Kidney (tissue), 14 donors: ENCODE measurements around the gene SCN5A. TPM values are rescaled to one million over a fixed set of nuclear protein-coding genes. Genes with fewer than 3 reads are reported as not detected.

Experiments used
- DNase-seq, 5 donors: peaks; one replicate each; pipeline ENCODE4 v3.0.0-alpha.2; 2013 to 2020
- FAIRE-seq: peaks from 2 replicates; lab custom pipeline; 2012; peaks lifted over from hg19 to GRCh38; lab: Jason Lieb, UNC
- H3K27ac ChIP-seq, 2 donors: one replicate each; pipeline ENCODE4 v1.7.0; 2013; ENCODE audit warnings: low read depth in 2 of 2, low read length in 2 of 2, inconsistent platforms in 1 of 2
- H3K27me3 ChIP-seq: one replicate; pipeline ENCODE4 v1.7.1; 2013; ENCODE audit warnings: low read length, inconsistent platforms; ENCODE audit not compliant: control insufficient read depth, insufficient read depth
- H3K36me3 ChIP-seq, 3 donors: one replicate each; pipeline versions ENCODE4 v1.7.0 to v1.7.1; 2013; ENCODE audit warnings: low read length in 3 of 3, control low read depth in 1 of 3, inconsistent platforms in 1 of 3; ENCODE audit not compliant: insufficient read depth in 3 of 3, control insufficient read depth in 2 of 3
- H3K4me1 ChIP-seq, 3 donors: one replicate each; pipeline versions ENCODE4 v1.7.0 to v1.7.1; 2013; ENCODE audit warnings: low read length in 3 of 3, inconsistent platforms in 1 of 3, low read depth in 1 of 3; ENCODE audit not compliant: control insufficient read depth in 2 of 3, insufficient read depth in 2 of 3
- H3K4me3 ChIP-seq, 3 donors: one replicate each; pipeline versions ENCODE4 v1.7.0 to v1.8.1; 2013; ENCODE audit warnings: low read length in 3 of 3, control low read depth in 1 of 3, inconsistent platforms in 1 of 3
- H3K9ac ChIP-seq, 3 donors: one replicate each; pipeline versions ENCODE4 v1.7.0 to v1.7.1; 2013; ENCODE audit warnings: low read length in 3 of 3, control low read depth in 1 of 3, inconsistent platforms in 1 of 3
- H3K9me3 ChIP-seq, 3 donors: one replicate each; pipeline versions ENCODE4 v1.7.0 to v1.7.1; 2013; ENCODE audit warnings: low read length in 3 of 3, control low read depth in 1 of 3, inconsistent platforms in 1 of 3; ENCODE audit not compliant: control insufficient read depth in 2 of 3, insufficient read depth in 1 of 3
- intact Hi-C: fragments of 100-400 bp; cut with DNase I; formaldehyde crosslinking; loops from one replicate; pipeline ENCODE4 v1.11.1; 2022
- polyA plus RNA-seq: library from polyadenylated mRNA; stranded (reverse); fragments of 350-450 nt; fragmentation: Illumina TruSeq; extraction: RNeasy Lipid Tissue Mini Kit (QIAGEN cat#74804); gene quantifications from one replicate; pipeline ENCODE4 v1.2.3, GENCODE V29; 2014; ENCODE audit warnings: low read depth, low replicate concordance; ENCODE audit not compliant: insufficient read depth
- total RNA-seq: library from RNA; stranded (reverse); fragmentation: NEBNext Ultra II Directional; extraction: Animal tissue kit (Norgen Biotek cat#: 25700); gene quantifications from one replicate; pipeline ENCODE4 v1.2.1, GENCODE V29; 2021
- TF ChIP-seq, protein P1 (sequence below): IDR thresholded peaks from 3 replicates; pipeline ENCODE4 v1.5.1; 2012; ENCODE audit warnings: mild to moderate bottlenecking, moderate library complexity, borderline replicate concordance; ENCODE audit not compliant: insufficient read depth; ENCODE audit errors: extremely low read depth
- donor health status: control.
- donor health status: control.
- donor health status: control.
- donor health status: control.
- donor health status: control.
- donor health status: DM: yes; HTN: yes; CAD: no.
- donor health status: Normal renal cell carcinoma (clear cell type).

SCN5A gene
- total and polyA plus RNA-seq, 2 donors from 2014 or later, result 0.06 to 0.72 TPM

DNA sequence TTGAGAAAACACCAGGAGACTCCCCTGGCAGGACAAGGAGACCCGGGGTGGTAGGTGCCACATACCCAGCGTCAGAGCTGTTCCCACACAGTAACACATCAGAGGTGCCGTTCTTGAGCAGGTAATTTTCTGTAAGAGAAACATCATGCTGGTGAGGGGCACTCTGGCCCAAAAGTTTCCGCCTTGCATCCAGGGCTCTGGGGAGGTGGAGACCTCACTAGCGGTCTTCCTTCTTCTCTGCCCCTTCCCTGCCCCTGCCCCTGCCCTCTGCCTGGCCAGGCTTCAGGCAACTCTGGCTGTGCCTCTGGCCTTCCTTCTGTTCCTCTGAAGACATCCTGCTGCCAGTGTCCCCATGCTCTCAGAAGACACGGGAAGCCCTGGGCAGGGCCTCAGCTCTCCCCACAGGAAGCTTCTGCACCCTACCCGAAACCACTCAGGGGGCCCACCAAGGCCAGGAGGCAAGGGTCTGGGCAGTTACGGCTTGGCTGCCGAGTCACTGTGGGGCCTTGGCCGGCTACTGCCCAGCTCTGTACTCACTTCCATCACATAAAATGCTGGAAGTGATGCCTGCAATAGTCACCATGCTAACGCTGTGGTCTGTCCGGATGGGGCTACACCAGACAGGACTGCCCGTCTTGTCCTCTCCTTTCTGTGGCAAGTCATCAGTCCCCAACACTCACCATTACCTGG lies 41.3 kb downstream of the SCN5A start:
- Histone ChIP-seq H3K27ac (no peak overlapping the region), H3K36me3 (no peaks in the 10 kb centered on the region), H3K9me3 (no peaks in the 10 kb centered on the region), H3K27me3 (no peaks in the 10 kb centered on the region), H3K4me3 (no peak overlapping the region), H3K4me1 (no peaks in the 10 kb centered on the region), H3K9ac (no peak overlapping the region)
- TF ChIP-seq, protein P1, sequence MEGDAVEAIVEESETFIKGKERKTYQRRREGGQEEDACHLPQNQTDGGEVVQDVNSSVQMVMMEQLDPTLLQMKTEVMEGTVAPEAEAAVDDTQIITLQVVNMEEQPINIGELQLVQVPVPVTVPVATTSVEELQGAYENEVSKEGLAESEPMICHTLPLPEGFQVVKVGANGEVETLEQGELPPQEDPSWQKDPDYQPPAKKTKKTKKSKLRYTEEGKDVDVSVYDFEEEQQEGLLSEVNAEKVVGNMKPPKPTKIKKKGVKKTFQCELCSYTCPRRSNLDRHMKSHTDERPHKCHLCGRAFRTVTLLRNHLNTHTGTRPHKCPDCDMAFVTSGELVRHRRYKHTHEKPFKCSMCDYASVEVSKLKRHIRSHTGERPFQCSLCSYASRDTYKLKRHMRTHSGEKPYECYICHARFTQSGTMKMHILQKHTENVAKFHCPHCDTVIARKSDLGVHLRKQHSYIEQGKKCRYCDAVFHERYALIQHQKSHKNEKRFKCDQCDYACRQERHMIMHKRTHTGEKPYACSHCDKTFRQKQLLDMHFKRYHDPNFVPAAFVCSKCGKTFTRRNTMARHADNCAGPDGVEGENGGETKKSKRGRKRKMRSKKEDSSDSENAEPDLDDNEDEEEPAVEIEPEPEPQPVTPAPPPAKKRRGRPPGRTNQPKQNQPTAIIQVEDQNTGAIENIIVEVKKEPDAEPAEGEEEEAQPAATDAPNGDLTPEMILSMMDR, result no peak
- no peak for DNase-seq
- intact Hi-C loops, result no loop called here
- no peak for FAIRE-seq

DNA sequence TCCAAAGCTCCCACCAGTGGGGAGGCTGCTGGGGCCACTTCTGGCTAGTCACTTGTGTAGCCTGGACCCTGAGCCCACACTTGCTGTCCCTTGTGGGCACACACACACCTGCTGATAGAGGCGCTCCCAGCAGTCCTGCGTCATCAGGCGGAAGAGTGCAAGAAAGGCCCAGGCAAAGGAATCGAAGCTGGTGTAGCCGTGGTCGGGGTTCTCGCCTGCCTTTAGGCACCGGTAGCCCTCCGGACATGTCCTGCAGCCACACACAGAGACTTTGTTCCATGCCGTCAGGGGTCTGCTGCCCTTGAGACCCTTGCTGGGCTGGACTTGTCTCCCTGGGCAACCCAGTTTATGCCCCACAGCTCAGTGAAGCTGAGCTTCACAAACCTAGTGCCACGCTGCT lies 42.9 kb downstream of the SCN5A start:
- intact Hi-C loops, result no loop called here
- no peak for FAIRE-seq
- Histone ChIP-seq H3K4me1 (no peaks in the 10 kb centered on the region), H3K27ac (no peak overlapping the region), H3K36me3 (no peaks in the 10 kb centered on the region), H3K27me3 (no peaks in the 10 kb centered on the region), H3K4me3 (no peak overlapping the region), H3K9me3 (no peaks in the 10 kb centered on the region), H3K9ac (no peak overlapping the region)
- TF ChIP-seq, protein P1, result no peak
- DNase-seq, result no peak

DNA sequence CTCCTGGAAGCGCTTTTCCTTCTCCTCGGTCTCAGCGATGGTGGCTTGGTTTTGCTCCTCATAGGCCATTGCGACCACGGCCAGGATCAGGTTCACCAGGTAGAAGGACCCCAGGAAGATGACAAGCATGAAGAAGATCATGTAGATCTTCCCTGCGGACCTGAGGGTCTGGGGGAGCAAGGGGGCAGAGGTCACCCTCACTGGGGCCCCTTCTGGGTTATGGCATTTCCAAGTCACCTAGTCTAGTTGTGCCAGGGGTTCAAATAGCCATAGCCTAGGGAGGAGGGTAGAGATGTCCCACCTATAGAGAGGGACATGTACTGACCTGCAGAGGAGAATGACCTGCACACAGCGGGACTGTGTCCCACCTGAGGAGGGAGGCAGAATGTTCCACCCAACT lies 43.5 kb downstream of the SCN5A start:
- Histone ChIP-seq H3K9me3 (no peaks in the 10 kb centered on the region), H3K9ac (no peak overlapping the region), H3K4me3 (no peak overlapping the region), H3K27me3 (no peaks in the 10 kb centered on the region), H3K4me1 (no peaks in the 10 kb centered on the region), H3K36me3 (no peaks in the 10 kb centered on the region), H3K27ac (no peak overlapping the region)
- TF ChIP-seq, protein P1, result no peak
- FAIRE-seq (no peak), DNase-seq (no peak)
- intact Hi-C loops, result no loop called here

DNA sequence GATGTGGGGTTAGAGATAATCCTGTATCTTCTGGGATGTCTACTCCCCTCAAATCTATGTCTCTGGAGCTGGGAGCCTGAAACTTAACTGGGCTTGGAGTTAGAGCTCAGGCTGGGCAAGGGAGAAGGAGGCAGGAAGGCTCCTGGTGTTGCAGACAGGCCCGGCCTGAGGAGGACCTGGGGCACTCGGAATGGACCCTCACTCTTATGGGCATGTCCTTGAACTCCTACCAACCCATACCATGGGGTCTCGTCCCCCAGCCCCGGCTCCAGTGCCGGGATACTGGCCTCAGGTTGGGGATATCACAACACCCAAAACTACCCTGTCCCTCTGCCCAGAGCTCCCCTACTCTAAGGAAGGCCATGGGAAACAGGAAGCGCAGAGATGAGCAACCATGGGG lies 45.2 kb downstream of the SCN5A start:
- TF ChIP-seq, protein P1, result no peak
- Histone ChIP-seq H3K4me3 (no peak overlapping the region), H3K9ac (no peak overlapping the region), H3K27me3 (no peaks in the 10 kb centered on the region), H3K4me1 (no peaks in the 10 kb centered on the region), H3K27ac (no peak overlapping the region), H3K36me3 (no peaks in the 10 kb centered on the region), H3K9me3 (no peaks in the 10 kb centered on the region)
- intact Hi-C loops, result no loop called here
- FAIRE-seq (no peak), DNase-seq (no peak)
